Testis (tissue), 3 donors: ENCODE results near the gene LHFPL3. TPM values are rescaled to one million over a fixed set of nuclear protein-coding genes. Genes with fewer than 3 reads are reported as not detected.

Source experiments
- DNase-seq: peaks from one replicate; pipeline ENCODE4 v3.0.0-alpha.2; 2019
- H3K27ac ChIP-seq, 2 donors: fragments of 200-600 bp; sonication (generic); one replicate each; pipeline ENCODE4 v1.5.1; 2019
- H3K27me3 ChIP-seq: fragments of 200-600 bp; sonication (generic); one replicate; pipeline ENCODE4 v1.5.1; 2019
- H3K36me3 ChIP-seq: fragments of 200-600 bp; sonication (generic); one replicate; pipeline ENCODE4 v1.5.1; 2017; ENCODE audit warnings: low read depth; ENCODE audit errors: missing control alignments
- H3K4me1 ChIP-seq: fragments of 200-600 bp; sonication (generic); one replicate; pipeline ENCODE4 v1.5.1; 2019
- H3K4me3 ChIP-seq, 2 donors: fragments of 200-600 bp; sonication (generic); one replicate each; pipeline ENCODE4 v1.5.1; 2017 to 2019
- H3K9me3 ChIP-seq: fragments of 200-600 bp; sonication (generic); one replicate; pipeline ENCODE4 v1.5.1; 2017
- CTCF ChIP-seq, 3 experiments: fragments of 450-650 bp in 2 of 3; fragments of 200-600 bp in 1 of 3; sonication (generic) in 1 of 3; IDR thresholded peaks; one replicate each; pipeline ENCODE4 v1.5.1; 2016 to 2019; ENCODE audit warnings: antibody characterized with exemption in 3 of 3, mild to moderate bottlenecking in 2 of 3, moderate library complexity in 1 of 3
- POLR2A ChIP-seq: fragments of 450-650 bp; IDR thresholded peaks from one replicate; pipeline ENCODE4 v1.6.1; 2017; ENCODE audit warnings: antibody characterized with exemption, mild to moderate bottlenecking, moderate library complexity
- WGBS, 2 donors: methylation state at CpG; one replicate each; pipeline ENCODE4 v1.1.5; 2018; 5-methylcytosine and 5-hydroxymethylcytosine counted together
- intact Hi-C: fragments of 100-400 bp; cut with DNase I; formaldehyde crosslinking; loops from one replicate; pipeline ENCODE4 v1.15.1; 2023; ENCODE audit warnings: low total_unique reads
- polyA plus RNA-seq: library from polyadenylated mRNA; stranded (reverse); fragments of 350-450 nt; fragmentation: Illumina TruSeq; extraction: RNeasy Lipid Tissue Mini Kit (QIAGEN cat#74804); gene quantifications from one replicate; pipeline ENCODE4 v1.2.3, GENCODE V29; 2014; ENCODE audit warnings: low read depth, low replicate concordance; ENCODE audit not compliant: insufficient read depth
- total RNA-seq, 2 donors: library from RNA; depleted of rRNA; stranded (reverse); fragments of >200 nt; gene quantifications; one replicate each; pipeline ENCODE4 v1.2.3, GENCODE V29; 2016

Gene LHFPL3
- total and polyA plus RNA-seq, 3 donors from 2014 or later: 0.17 to 0.47 (median 0.19) TPM

- 81 to 91% methylated on average over 2 of the region's 2 CpGs for WGBS, 2 donors
- H3K36me3 ChIP-seq: no peaks in the 10 kb centered on the region
- H3K27me3 ChIP-seq: no peaks in the 10 kb centered on the region
- intact Hi-C loops: no loop called here
- H3K4me3 ChIP-seq: no peak overlapping the region
- H3K27ac ChIP-seq: no peak overlapping the region
- DNase-seq: no peak
- H3K9me3 ChIP-seq: no peaks in the 10 kb centered on the region
- TF ChIP-seq POLR2A: no peak
- no peak for TF ChIP-seq CTCF (IDR thresholded peaks at IDR 0.05)
- H3K4me1 ChIP-seq: no peaks in the 10 kb centered on the region
Measured at GRCh38 chr7:104851268-104851667, 522.9 kb downstream of the LHFPL3 start.

GRCh38 chr7:104852386-104852785 lies 524.0 kb downstream of the LHFPL3 start:
- no peak for DNase-seq
- no peaks in the 10 kb centered on the region for H3K9me3 ChIP-seq
- no peaks in the 10 kb centered on the region for H3K27me3 ChIP-seq
- WGBS, 2 donors: 73 to 88% methylated on average over 1 of the region's 1 CpG
- no peaks in the 10 kb centered on the region for H3K36me3 ChIP-seq
- no peak overlapping the region for H3K4me3 ChIP-seq
- H3K27ac ChIP-seq: no peak overlapping the region
- no peak for TF ChIP-seq CTCF (IDR thresholded peaks at IDR 0.05)
- TF ChIP-seq POLR2A: no peak
- intact Hi-C loops: no loop called here
- no peaks in the 10 kb centered on the region for H3K4me1 ChIP-seq

GRCh38 chr7:104855861-104856260 lies 527.5 kb downstream of the LHFPL3 start:
- Histone ChIP-seq H3K36me3 (no peaks in the 10 kb centered on the region), H3K9me3 (no peaks in the 10 kb centered on the region), H3K27ac (no peak overlapping the region), H3K4me3 (no peak overlapping the region), H3K4me1 (no peaks in the 10 kb centered on the region), H3K27me3 (no peaks in the 10 kb centered on the region)
- intact Hi-C loops: no loop called here
- TF ChIP-seq POLR2A (no peak), CTCF (IDR thresholded peaks at IDR 0.05) (no peak)
- no peak for DNase-seq
- WGBS, 2 donors: 91 to 98% methylated on average over 2 of the region's 2 CpGs

GRCh38 chr7:104857458-104858425 lies 529.3 kb downstream of the LHFPL3 start:
- no peaks in the 10 kb centered on the region for H3K36me3 ChIP-seq
- no peak overlapping the region for H3K4me3 ChIP-seq
- 54 to 67% methylated on average over 5 of the region's 5 CpGs for WGBS, 2 donors
- no peaks in the 10 kb centered on the region for H3K9me3 ChIP-seq
- DNase-seq: no peak
- no peak overlapping the region for H3K27ac ChIP-seq
- intact Hi-C loops: no loop called here
- H3K27me3 ChIP-seq: no peaks in the 10 kb centered on the region
- H3K4me1 ChIP-seq: no peaks in the 10 kb centered on the region
- TF ChIP-seq CTCF (IDR thresholded peaks at IDR 0.05): no peak
- TF ChIP-seq POLR2A: no peak
